Measurements from ENCODE around the gene ALDH3B1. TPM values are rescaled to one million over a fixed set of nuclear protein-coding genes. Genes with fewer than 3 reads are reported as not detected.

The ALDH3B1 gene

GRCh38 chr11:68076371-68077042, 66.4 kb downstream of the ALDH3B1 start:
- Histone ChIP-seq H3K36me3 (ENCODE audit: insufficient read depth, low read length) (no peaks in the 10 kb centered on the region), H3K27me3 (ENCODE audit: control insufficient read depth, insufficient read depth, low read length) (no peaks in the 10 kb centered on the region), H3K9ac (ENCODE audit: low read depth, low read length) (no peak overlapping the region), H3K4me3 (ENCODE audit: low read length) (no peak overlapping the region), H3K4me1 (ENCODE audit: control insufficient read depth, insufficient read depth, low read length) (no peaks in the 10 kb centered on the region), H3K4me2 (ENCODE audit: low read length) (no peak overlapping the region), H3K9me3 (replicated peaks; ENCODE audit: low read length) (no peaks in the 10 kb centered on the region)

GRCh38 chr11:68077617-68078582, 67.8 kb downstream of the ALDH3B1 start:
- Histone ChIP-seq H3K9me3 (replicated peaks; ENCODE audit: low read length) (no peaks in the 10 kb centered on the region), H3K9ac (ENCODE audit: low read depth, low read length) (no peak overlapping the region), H3K4me3 (ENCODE audit: low read length) (no peak overlapping the region), H3K36me3 (ENCODE audit: insufficient read depth, low read length) (no peaks in the 10 kb centered on the region), H3K4me2 (ENCODE audit: low read length) (no peak overlapping the region), H3K4me1 (ENCODE audit: control insufficient read depth, insufficient read depth, low read length) (no peaks in the 10 kb centered on the region), H3K27me3 (ENCODE audit: control insufficient read depth, insufficient read depth, low read length) (no peaks in the 10 kb centered on the region)

Small RNA genes lying within 50 kb of the gene (small RNA-seq; reads per million reads assigned to genes)
- not detected for gene MIR6753

Data from skeletal muscle satellite cell (primary cell).